HG03571 (cell line): ENCODE measurements around the gene ORMDL3.
"Not testable (repeated sequence)": the region's sequence is repeated elsewhere in the genome, so short reads cannot be mapped to it uniquely, and the experiment has no call there.

Source experiments
- ATAC-seq: cut with Tn5 transposase; IDR thresholded peaks from one replicate; pipeline ENCODE4 v1.9.1; 2021; ENCODE audit not compliant: unreplicated experiment

ORMDL3 gene

DNA sequence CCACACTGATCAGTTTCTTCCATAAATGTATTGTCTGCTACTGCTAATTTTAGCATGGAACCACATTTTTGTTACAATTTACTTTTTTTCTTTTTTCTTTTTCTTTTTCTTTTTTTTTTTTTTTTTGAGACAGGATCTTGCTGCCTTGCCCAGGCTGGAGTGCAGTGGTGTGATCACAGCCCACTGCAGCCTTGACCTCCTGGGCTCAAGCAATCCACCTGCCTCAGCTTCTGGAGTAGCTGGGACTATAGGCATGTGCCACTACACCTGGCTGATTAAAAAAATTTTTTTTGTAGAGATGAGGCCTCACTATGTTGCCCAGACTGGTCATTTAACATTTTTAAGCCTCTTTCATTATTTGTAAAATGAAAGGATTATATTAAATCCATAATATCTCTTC is 40.3 kb downstream of the ORMDL3 start:
- no peak for ATAC-seq

DNA sequence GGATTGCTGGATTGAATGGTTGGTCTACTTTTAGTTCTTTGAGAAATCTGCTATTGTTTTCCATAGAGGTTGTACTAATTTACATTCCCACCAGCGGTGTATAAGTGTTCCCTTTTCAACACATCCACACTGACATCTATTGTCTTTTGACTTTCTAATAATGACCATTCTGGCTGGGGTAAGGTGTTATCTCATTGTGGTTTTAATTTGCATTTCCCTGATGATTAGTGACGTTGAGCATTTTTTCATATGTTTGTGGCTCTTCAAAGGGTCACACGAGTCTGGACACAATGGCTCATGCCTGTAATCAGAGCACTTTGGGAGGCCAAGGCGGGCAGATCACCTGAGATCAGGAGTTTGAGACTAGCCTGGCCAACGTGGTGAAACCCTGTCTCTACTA is 41.3 kb downstream of the ORMDL3 start:
- ATAC-seq: not testable (repeated sequence)

DNA sequence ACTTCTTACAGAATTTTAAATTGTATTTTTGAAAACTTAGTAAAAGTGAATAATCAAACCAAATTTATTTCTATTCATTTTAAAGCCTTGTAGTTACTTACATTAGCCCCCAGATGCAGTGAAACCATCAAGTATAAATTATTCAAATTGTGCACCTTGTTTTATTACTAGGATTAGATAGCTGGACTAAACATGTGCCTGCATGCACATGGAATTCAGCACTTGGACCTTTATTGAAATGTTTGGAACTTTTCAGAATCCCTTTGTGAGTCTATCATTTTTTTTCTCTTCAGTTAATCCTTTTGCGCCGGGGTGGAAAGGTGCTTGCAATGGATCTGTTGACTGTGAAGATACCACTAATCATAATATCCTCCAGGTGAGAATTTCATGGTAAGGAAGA is 54.6 kb downstream of the ORMDL3 start:
- ATAC-seq: no peak

DNA sequence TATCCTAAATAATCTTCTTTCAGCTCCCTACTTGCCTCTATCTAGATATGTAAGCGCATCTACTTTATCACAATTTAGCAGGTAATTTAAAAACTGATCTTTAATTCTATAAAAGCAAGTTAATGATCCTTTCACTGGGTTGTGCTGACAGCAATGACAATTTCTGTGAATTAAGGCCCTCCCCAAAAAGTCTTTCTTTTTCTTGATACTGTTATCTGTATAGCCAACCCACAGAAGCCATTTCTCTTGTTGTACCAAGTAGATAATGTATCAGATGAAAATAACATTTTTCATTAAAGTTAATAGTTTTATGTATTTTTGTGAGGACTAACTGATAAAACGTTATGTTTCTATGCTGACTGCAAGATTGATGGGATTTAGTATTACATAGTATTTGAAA is 55.6 kb downstream of the ORMDL3 start:
- ATAC-seq: no peak
